GM23338 (cell line): ENCODE measurements around the gene ERBB4. TPM values are rescaled to one million over a fixed set of nuclear protein-coding genes. Genes with fewer than 3 reads are reported as not detected.

Source experiments
- ATAC-seq: fragments of 200-7000 bp; cut with Tn5 transposase; 3 replicates; pipeline ENCODE4 v1.9.1; 2020
- DNase-seq: peaks from one replicate; pipeline ENCODE4 v3.0.0-alpha.2; 2015; ENCODE audit warnings: low spot score
- H2AFZ ChIP-seq: fragments of 200-600 bp; sonication (generic); 2 replicates; pipeline ENCODE4 v1.8.0; 2016; ENCODE audit warnings: antibody characterized with exemption, mild to moderate bottlenecking, moderate library complexity
- H3F3A ChIP-seq: fragments of 200-600 bp; sonication (generic); replicated peaks from 2 replicates; pipeline ENCODE4 v1.8.0; 2017; ENCODE audit warnings: antibody characterized with exemption, mixed run types, low read depth
- H3K27ac ChIP-seq: fragments of 200-600 bp; sonication (generic); 2 replicates; pipeline ENCODE4 v1.6.1; 2016; ENCODE audit warnings: low read depth
- H3K27me3 ChIP-seq: fragments of 200-600 bp; sonication (generic); 2 replicates; pipeline ENCODE4 v1.8.0; 2016; ENCODE audit warnings: mild to moderate bottlenecking, mixed run types, moderate library complexity; ENCODE audit not compliant: insufficient read depth
- H3K36me3 ChIP-seq: fragments of 200-600 bp; sonication (generic); 2 replicates; pipeline ENCODE4 v1.8.0; 2016; ENCODE audit warnings: mild to moderate bottlenecking; ENCODE audit not compliant: insufficient read depth
- H3K4me1 ChIP-seq: fragments of 200-600 bp; sonication (generic); 2 replicates; pipeline ENCODE4 v1.8.0; 2016; ENCODE audit warnings: mild to moderate bottlenecking, moderate library complexity; ENCODE audit not compliant: insufficient read depth
- H3K4me2 ChIP-seq: fragments of 200-600 bp; sonication (generic); 2 replicates; pipeline ENCODE4 v1.7.1; 2017; ENCODE audit warnings: mixed run types
- H3K4me3 ChIP-seq: fragments of 200-600 bp; sonication (generic); 2 replicates; pipeline ENCODE4 v1.6.1; 2016; ENCODE audit warnings: mixed run types
- H3K79me2 ChIP-seq: fragments of 200-600 bp; sonication (generic); replicated peaks from 2 replicates; pipeline ENCODE4 v1.8.0; 2017; ENCODE audit warnings: mild to moderate bottlenecking; ENCODE audit not compliant: insufficient read depth
- H3K9me2 ChIP-seq: fragments of 200-600 bp; sonication (generic); 2 replicates; pipeline ENCODE4 v1.8.0; 2017; ENCODE audit not compliant: insufficient read depth
- H4K20me1 ChIP-seq: fragments of 200-600 bp; sonication (generic); replicated peaks from 2 replicates; pipeline ENCODE4 v1.8.0; 2017; ENCODE audit warnings: mild to moderate bottlenecking; ENCODE audit not compliant: insufficient read depth
- H3K27ac Mint-ChIP-seq: 2 replicates; pipeline ENCODE4 v1.8.0; 2020; ENCODE audit warnings: inconsistent platforms, mild to moderate bottlenecking, moderate library complexity, mixed read lengths
- H3K27me3 Mint-ChIP-seq: 3 replicates; pipeline ENCODE4 v1.8.0; 2022; ENCODE audit warnings: low read depth, mild to moderate bottlenecking, moderate library complexity, mixed read lengths, inconsistent platforms; ENCODE audit not compliant: insufficient read depth, poor library complexity
- H3K36me3 Mint-ChIP-seq: 3 replicates; pipeline ENCODE4 v1.8.0; 2021; ENCODE audit warnings: low read depth, mild to moderate bottlenecking, inconsistent platforms, moderate library complexity, mixed read lengths
- H3K4me1 Mint-ChIP-seq: 3 replicates; pipeline ENCODE4 v1.8.0; 2020; ENCODE audit warnings: mild to moderate bottlenecking, inconsistent platforms, mixed read lengths
- H3K4me3 Mint-ChIP-seq: 3 replicates; pipeline ENCODE4 v1.8.0; 2021; ENCODE audit warnings: moderate library complexity, mild to moderate bottlenecking, inconsistent platforms, mixed read lengths
- H3K9me3 Mint-ChIP-seq: 3 replicates; pipeline ENCODE4 v1.8.0; 2020; ENCODE audit warnings: moderate library complexity, mild to moderate bottlenecking, inconsistent platforms, mixed read lengths
- CREB1 ChIP-seq: fragments of 250-450 bp; sonication (Bioruptor Pico); IDR thresholded peaks from 2 replicates; pipeline ENCODE4 v1.5.0; 2020; ENCODE audit warnings: low read depth, mild to moderate bottlenecking, moderate library complexity
- CTCF ChIP-seq, 2 experiments: fragments of 200-600 bp in 1 of 2; sonication (generic) in 1 of 2; conservative IDR thresholded peaks; 2 replicates each; pipeline versions ENCODE4 v1.5.1 to v1.6.1; 2016 to 2017; ENCODE audit warnings: antibody characterized with exemption in 2 of 2, low read depth in 2 of 2, mild to moderate bottlenecking in 2 of 2, moderate library complexity in 1 of 2
- ETS1 ChIP-seq: IDR thresholded peaks from 2 replicates; pipeline ENCODE4 v1.6.1; 2016; ENCODE audit warnings: antibody characterized with exemption
- EZH2 ChIP-seq: fragments of 200-600 bp; sonication (generic); IDR thresholded peaks from one replicate; pipeline ENCODE4 v1.8.0; 2017; ENCODE audit warnings: antibody characterized with exemption, mild to moderate bottlenecking, low read depth; ENCODE audit not compliant: unreplicated experiment
- EZH2phosphoT487 ChIP-seq: fragments of 200-600 bp; sonication (generic); IDR thresholded peaks from one replicate; pipeline ENCODE4 v1.8.1; 2018; ENCODE audit warnings: antibody characterized with exemption; ENCODE audit not compliant: unreplicated experiment
- JUNB ChIP-seq: IDR thresholded peaks from one replicate; pipeline ENCODE4 v1.6.1; 2016; ENCODE audit warnings: antibody characterized with exemption; ENCODE audit not compliant: unreplicated experiment
- NANOG ChIP-seq: IDR thresholded peaks from 2 replicates; pipeline ENCODE4 v1.6.1; 2016; ENCODE audit warnings: antibody characterized with exemption, borderline replicate concordance
- POLR2AphosphoS5 ChIP-seq: IDR thresholded peaks from 2 replicates; pipeline ENCODE4 v1.6.1; 2016; ENCODE audit warnings: antibody characterized with exemption, low read depth
- REST ChIP-seq: IDR thresholded peaks from one replicate; pipeline ENCODE4 v1.6.1; 2018; ENCODE audit warnings: antibody characterized with exemption; ENCODE audit not compliant: unreplicated experiment
- STAT1 ChIP-seq: IDR thresholded peaks from one replicate; pipeline ENCODE4 v1.6.1; 2016; ENCODE audit warnings: antibody characterized with exemption; ENCODE audit not compliant: unreplicated experiment
- ZNF114 ChIP-seq: fragments of 250-450 bp; sonication (Bioruptor Pico); IDR thresholded peaks from 2 replicates; pipeline ENCODE4 v1.5.0; 2020; ENCODE audit warnings: mild to moderate bottlenecking, moderate library complexity
- ZNF331 ChIP-seq: fragments of 250-450 bp; sonication (Bioruptor Pico); IDR thresholded peaks from 2 replicates; pipeline ENCODE4 v1.5.0; 2020; ENCODE audit warnings: low read depth, mild to moderate bottlenecking, moderate library complexity
- ZNF462 ChIP-seq: fragments of 250-450 bp; sonication (Bioruptor Pico); IDR thresholded peaks from 2 replicates; pipeline ENCODE4 v1.5.0; 2020; ENCODE audit warnings: mild to moderate bottlenecking, moderate library complexity
- polyA plus RNA-seq: library from polyadenylated mRNA; unstranded; fragments of >200 nt; fragmentation: Nextera tagmentation; extraction: Ambion mirVana; gene quantifications from 2 replicates; pipeline ENCODE4 v1.2.1, GENCODE V29; 2016
- total RNA-seq: library from RNA; depleted of rRNA; stranded (reverse); fragments of >200 nt; shearing (Covaris generic); gene quantifications from 2 replicates; pipeline ENCODE4 v1.2.3, GENCODE V29; 2014

The ERBB4 gene
- total and polyA plus RNA-seq, 2 experiments from 2014 or later: 0.73 to 1.1 TPM

GRCh38 chr2:211996857-211997256 lies 541.7 kb downstream of the ERBB4 start:
- no peak overlapping the region for H3K4me3 ChIP-seq
- no peaks in the 10 kb centered on the region for H3K27me3 ChIP-seq
- no peaks in the 10 kb centered on the region for H4K20me1 ChIP-seq
- Mint-ChIP-seq H3K9me3 (no peaks in the 10 kb centered on the region), H3K27ac (no peak overlapping the region), H3K27me3 (no peaks in the 10 kb centered on the region), H3K36me3 (no peaks in the 10 kb centered on the region), H3K4me1 (no peaks in the 10 kb centered on the region), H3K4me3 (no peak overlapping the region)
- DNase-seq (no peak), ATAC-seq (no peak)
- no peak overlapping the region for H3K4me2 ChIP-seq
- no peaks in the 10 kb centered on the region for H3K79me2 ChIP-seq
- peak overlapping the region; percentile 14; the same call in 1 of the 2 replicates for H2AFZ ChIP-seq
- no peaks in the 10 kb centered on the region for H3K9me2 ChIP-seq
- H3K27ac ChIP-seq: no peak overlapping the region
- no peaks in the 10 kb centered on the region for H3K36me3 ChIP-seq
- H3F3A ChIP-seq: no peaks in the 10 kb centered on the region
- TF ChIP-seq ETS1: no peak
- TF ChIP-seq ZNF114 (CRISPR knock-in tag): no peak
- no peak for TF ChIP-seq ZNF331 (CRISPR knock-in tag)
- no peak for TF ChIP-seq ZNF462 (CRISPR knock-in tag)
- no peak for TF ChIP-seq CTCF (conservative IDR thresholded peaks at IDR 0.05; ENCODE audit: low read depth in 2 of 2)
- TF ChIP-seq JUNB: no peak
- TF ChIP-seq POLR2AphosphoS5: no peak
- TF ChIP-seq NANOG: no peak
- TF ChIP-seq REST: no peak
- TF ChIP-seq EZH2phosphoT487: no peak
- TF ChIP-seq STAT1: no peak
- no peak for TF ChIP-seq CREB1 (CRISPR knock-in tag)
- no peak for TF ChIP-seq EZH2
- H3K4me1 ChIP-seq: no peaks in the 10 kb centered on the region
